ENCODE measurements around the gene ABCC8. TPM values are rescaled to one million over a fixed set of nuclear protein-coding genes. Genes with fewer than 3 reads are reported as not detected.

The ABCC8 gene
- total and polyA plus RNA-seq, 4 donors: 1.2 to 14.9 (median 3.1) TPM

- Histone ChIP-seq H3K9me3 (ENCODE audit: control insufficient read depth in 4 of 4, insufficient read depth in 3 of 4, low read length in 3 of 4) (peaks cover 0 to 2% (median 0%) of the 10 kb centered on the region in 4 donors), H3K36me3 (ENCODE audit: control insufficient read depth in 4 of 4, insufficient read depth in 4 of 4, low read length in 4 of 4) (no peaks in the 10 kb centered on the region), H3K9ac (ENCODE audit: insufficient read depth in 1 of 2, low read length in 2 of 2) (no peak overlapping the region), H3K27me3 (ENCODE audit: control insufficient read depth in 3 of 3, insufficient read depth in 3 of 3, low read length in 2 of 3) (peaks cover 0 to 24% (median 22%) of the 10 kb centered on the region in 3 donors), H3K4me3 (no peak overlapping the region), H3K4me1 (ENCODE audit: control insufficient read depth in 5 of 5, insufficient read depth in 5 of 5, low read length in 5 of 5) (peaks cover 0 to 2% (median 0%) of the 10 kb centered on the region in 5 donors), H3K27ac (ENCODE audit: low read depth in 1 of 2, low read length in 1 of 2) (no peak overlapping the region)
- ATAC-seq (ENCODE audit: insufficient read depth, low FRiP score) (no peak), DNase-seq (no peak)
- no peak for TF ChIP-seq CTCF (IDR thresholded peaks at IDR 0.05; ENCODE audit: control extremely low read depth, extremely low read depth)
- WGBS, 2 donors: 88 to 90% methylated on average over 5 of the region's 5 CpGs
Measured at GRCh38 chr11:17481905-17482304, 5.3 kb upstream of the ABCC8 start.

DNA sequence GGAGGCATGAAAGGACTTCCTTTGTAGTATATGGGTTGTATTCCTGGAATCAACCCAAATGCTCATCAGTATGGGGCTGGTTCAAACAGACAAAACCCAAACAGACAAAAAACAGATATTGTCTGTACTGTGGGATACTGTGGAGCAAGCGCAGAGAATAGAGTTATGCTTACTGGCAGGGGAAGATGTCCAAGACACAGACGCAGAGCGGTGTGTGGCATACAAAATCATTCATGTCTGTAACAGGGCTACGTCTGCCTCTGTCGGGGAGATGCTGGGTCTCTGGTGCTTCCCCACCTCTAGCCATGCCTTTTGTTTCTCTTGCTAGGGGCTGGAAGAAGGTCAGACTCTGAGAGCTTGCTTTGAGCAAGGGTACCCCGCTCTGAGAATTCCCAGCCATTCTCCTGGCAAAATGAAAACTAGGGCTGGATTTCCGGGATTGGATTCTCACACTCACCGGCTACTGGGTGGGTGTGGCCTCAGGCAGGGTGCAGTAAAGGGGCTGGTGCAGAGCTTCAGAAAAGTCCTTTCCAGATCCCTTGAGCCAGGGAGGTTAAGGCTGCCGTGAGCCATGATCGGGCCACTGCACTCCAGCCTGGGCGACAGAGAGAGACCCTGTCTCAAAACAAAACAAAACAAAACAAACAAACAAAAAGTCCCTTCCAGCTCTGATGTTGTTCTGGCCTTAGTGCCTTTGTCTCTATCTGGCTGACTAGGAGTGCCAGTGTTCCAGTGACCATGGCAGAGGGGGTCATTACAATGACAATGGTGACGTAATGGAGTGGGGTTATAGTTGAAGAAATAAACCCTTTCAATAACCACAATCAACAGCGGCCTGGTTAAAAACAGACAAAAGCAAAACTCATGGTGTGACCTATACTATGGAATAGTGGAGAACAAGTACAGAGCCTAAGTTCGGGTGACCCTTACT, 2.9 kb upstream of the ABCC8 start:
- Histone ChIP-seq H3K36me3 (ENCODE audit: control insufficient read depth in 4 of 4, insufficient read depth in 4 of 4, low read length in 4 of 4) (no peaks in the 10 kb centered on the region), H3K9ac (ENCODE audit: insufficient read depth in 1 of 2, low read length in 2 of 2) (no peak overlapping the region), H3K27ac (ENCODE audit: low read depth in 1 of 2, low read length in 1 of 2) (no peak overlapping the region), H3K4me3 (no peak overlapping the region), H3K27me3 (ENCODE audit: control insufficient read depth in 3 of 3, insufficient read depth in 3 of 3, low read length in 2 of 3) (peaks cover 9 to 40% (median 34%) of the 10 kb centered on the region in 3 donors), H3K9me3 (ENCODE audit: control insufficient read depth in 4 of 4, insufficient read depth in 3 of 4, low read length in 3 of 4) (peaks cover 0 to 2% (median 0%) of the 10 kb centered on the region in 4 donors), H3K4me1 (ENCODE audit: control insufficient read depth in 5 of 5, insufficient read depth in 5 of 5, low read length in 5 of 5) (peaks cover 0 to 9% (median 0%) of the 10 kb centered on the region in 5 donors)
- peak; percentile 42 to 59 (median 51) for DNase-seq
- ATAC-seq (ENCODE audit: insufficient read depth, low FRiP score): peak; percentile 65
- no peak for TF ChIP-seq CTCF (IDR thresholded peaks at IDR 0.05; ENCODE audit: control extremely low read depth, extremely low read depth)
- 35 to 40% methylated on average over 14 of the region's 14 CpGs for WGBS, 2 donors

- ATAC-seq (ENCODE audit: insufficient read depth, low FRiP score) (no peak), DNase-seq (no peak)
- no peak overlapping the region for H3K9ac ChIP-seq (ENCODE audit: insufficient read depth in 1 of 2, low read length in 2 of 2)
- WGBS, 2 donors: 56 to 66% methylated on average over 6 of the region's 6 CpGs
- peaks cover 0 to 9% (median 0%) of the 10 kb centered on the region in 5 donors for H3K4me1 ChIP-seq (ENCODE audit: control insufficient read depth in 5 of 5, insufficient read depth in 5 of 5, low read length in 5 of 5)
- H3K27ac ChIP-seq (ENCODE audit: low read depth in 1 of 2, low read length in 1 of 2): no peak overlapping the region
- H3K36me3 ChIP-seq (ENCODE audit: control insufficient read depth in 4 of 4, insufficient read depth in 4 of 4, low read length in 4 of 4): no peaks in the 10 kb centered on the region
- no peak overlapping the region for H3K4me3 ChIP-seq
- TF ChIP-seq CTCF (IDR thresholded peaks at IDR 0.05; ENCODE audit: control extremely low read depth, extremely low read depth): no peak
- peaks cover 0 to 2% (median 0%) of the 10 kb centered on the region in 4 donors for H3K9me3 ChIP-seq (ENCODE audit: control insufficient read depth in 4 of 4, insufficient read depth in 3 of 4, low read length in 3 of 4)
- H3K27me3 ChIP-seq (ENCODE audit: control insufficient read depth in 3 of 3, insufficient read depth in 3 of 3, low read length in 2 of 3): peaks cover 10 to 54% (median 47%) of the 10 kb centered on the region in 3 donors
Measured at GRCh38 chr11:17478070-17478469, 1.4 kb upstream of the ABCC8 start.

All from lung (tissue), 12 donors.